WTC11 (cell line): Measurements from ENCODE around the gene DMKN. TPM values are rescaled to one million over a fixed set of nuclear protein-coding genes. Genes with fewer than 3 reads are reported as not detected.

ENCODE experiments used
- ATAC-seq: fragments of 200-7000 bp; cut with Tn5 transposase; 2 replicates; pipeline ENCODE4 v1.10.0; 2021; ENCODE audit warnings: mild to moderate bottlenecking, moderate library complexity
- CTCF ChIA-PET: fragments of 300-600 bp; sonication (Branson Sonifier 250); formaldehyde crosslinking; loops from one replicate; lab custom pipeline; 2021; ENCODE audit warnings: antibody characterized with exemption; lab: Charles Lee
- POLR2A ChIA-PET: fragments of 350-600 bp; sonication (Branson Sonifier 250); formaldehyde crosslinking; loops from one replicate; lab custom pipeline; 2021; ENCODE audit warnings: antibody characterized with exemption; lab: Charles Lee
- DNase-seq: peaks from one replicate; pipeline ENCODE4 v3.0.0; 2021; ENCODE audit warnings: low spot score
- H3K27ac Mint-ChIP-seq: 2 replicates; pipeline ENCODE4 v1.8.0; 2021; ENCODE audit warnings: mixed read lengths
- H3K27me3 Mint-ChIP-seq: 2 replicates; pipeline ENCODE4 v1.8.0; 2021; ENCODE audit warnings: low read depth, mild to moderate bottlenecking, moderate library complexity, mixed read lengths
- H3K36me3 Mint-ChIP-seq: 2 replicates; pipeline ENCODE4 v1.8.0; 2021; ENCODE audit warnings: mixed read lengths
- H3K4me1 Mint-ChIP-seq: 2 replicates; pipeline ENCODE4 v1.8.0; 2022; ENCODE audit warnings: mixed read lengths
- H3K4me3 Mint-ChIP-seq: 2 replicates; pipeline ENCODE4 v1.8.0; 2021; ENCODE audit warnings: mild to moderate bottlenecking, moderate library complexity, mixed read lengths
- H3K9me3 Mint-ChIP-seq: 2 replicates; pipeline ENCODE4 v1.8.0; 2021; ENCODE audit warnings: mixed read lengths
- ARID4B ChIP-seq: sonication (generic); formaldehyde crosslinking; IDR thresholded peaks from 2 replicates; pipeline ENCODE4 v1.8.0; 2023; ENCODE audit warnings: missing genetic modification reagents, mild to moderate bottlenecking, borderline replicate concordance
- ATF6 ChIP-seq: sonication (generic); formaldehyde crosslinking; IDR thresholded peaks from 2 replicates; pipeline ENCODE4 v1.8.1; 2023; ENCODE audit warnings: mild to moderate bottlenecking, missing genetic modification reagents
- ETV6 ChIP-seq: sonication (generic); formaldehyde crosslinking; IDR thresholded peaks from 2 replicates; pipeline ENCODE4 v1.8.1; 2022; ENCODE audit warnings: mild to moderate bottlenecking, missing genetic modification reagents
- HMGA2 ChIP-seq: fragments of 250-450 bp; sonication (Bioruptor Pico); IDR thresholded peaks from 2 replicates; pipeline ENCODE4 v1.4.0; 2021; ENCODE audit warnings: mild to moderate bottlenecking, moderate library complexity
- IRF1 ChIP-seq: sonication (generic); formaldehyde crosslinking; IDR thresholded peaks from 2 replicates; pipeline ENCODE4 v1.8.0; 2023; ENCODE audit warnings: missing genetic modification reagents
- JAZF1 ChIP-seq: fragments of 250-450 bp; sonication (Bioruptor Pico); IDR thresholded peaks from 2 replicates; pipeline ENCODE4 v1.9.0; 2021; ENCODE audit warnings: moderate library complexity, mild to moderate bottlenecking, inconsistent platforms
- NFATC4 ChIP-seq: fragments of 250-450 bp; sonication (Bioruptor Pico); IDR thresholded peaks from 2 replicates; pipeline ENCODE4 v1.9.0; 2021; ENCODE audit warnings: mild to moderate bottlenecking
- NFYB ChIP-seq: sonication (generic); formaldehyde crosslinking; conservative IDR thresholded peaks from 2 replicates; pipeline ENCODE4 v1.8.0; 2022; ENCODE audit warnings: low read depth, missing genetic modification reagents
- SOX15 ChIP-seq: fragments of 250-450 bp; sonication (Bioruptor Pico); IDR thresholded peaks from 2 replicates; pipeline ENCODE4 v1.9.0; 2021; ENCODE audit warnings: mild to moderate bottlenecking
- ZBTB21 ChIP-seq: sonication (generic); formaldehyde crosslinking; IDR thresholded peaks from 2 replicates; pipeline ENCODE4 v1.8.1; 2023; ENCODE audit warnings: mild to moderate bottlenecking, missing genetic modification reagents, borderline replicate concordance
- ZNF423 ChIP-seq: fragments of 250-450 bp; sonication (Bioruptor Pico); IDR thresholded peaks from 2 replicates; pipeline ENCODE4 v2.1.2; 2022; ENCODE audit warnings: mild to moderate bottlenecking, moderate library complexity
- total RNA-seq: library from RNA; stranded (reverse); gene quantifications from 3 replicates; pipeline ENCODE4 v1.2.3, GENCODE V29; 2021
- TF ChIP-seq, protein P1 (sequence below): fragments of 250-450 bp; sonication (Bioruptor Pico); conservative IDR thresholded peaks from 2 replicates; pipeline ENCODE4 v1.9.0; 2021; ENCODE audit warnings: mild to moderate bottlenecking
- TF ChIP-seq, protein P2 (sequence below): sonication (generic); formaldehyde crosslinking; IDR thresholded peaks from 2 replicates; pipeline ENCODE4 v1.8.1; 2023; ENCODE audit warnings: mild to moderate bottlenecking, moderate library complexity, missing genetic modification reagents

Gene DMKN
- total RNA-seq, 1 experiment from 2014 or later: 285 TPM

DNA sequence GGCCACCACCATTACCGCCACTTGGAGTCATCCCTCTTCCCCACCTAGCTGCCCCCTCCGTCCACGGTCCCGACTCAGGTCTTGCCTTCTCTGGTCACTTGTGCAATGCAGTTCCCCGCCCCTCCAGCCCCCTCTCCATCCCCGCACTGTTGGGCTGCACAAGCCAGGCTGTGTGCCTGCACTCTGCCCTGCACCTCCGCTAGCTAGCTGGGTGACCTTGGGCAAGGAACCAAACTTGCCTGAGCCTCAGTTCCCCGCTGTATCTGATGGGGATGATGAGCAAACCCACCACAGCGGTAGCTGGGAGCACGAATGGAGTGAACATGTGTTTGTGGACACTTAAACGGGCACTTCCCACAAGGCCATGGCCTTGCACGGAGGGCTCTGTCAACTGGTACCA lies 26.4 kb upstream of the DMKN start:
- no peaks in the 10 kb centered on the region for H3K9me3 Mint-ChIP-seq
- peaks cover 20% of the 10 kb centered on the region for H3K4me1 Mint-ChIP-seq
- DNase-seq: no peak
- H3K36me3 Mint-ChIP-seq: peaks cover 21% of the 10 kb centered on the region
- POLR2A ChIA-PET: no interaction called here
- no peaks in the 10 kb centered on the region; the same call in 1 of the 2 replicates for H3K27me3 Mint-ChIP-seq
- H3K4me3 Mint-ChIP-seq: no peak overlapping the region
- H3K27ac Mint-ChIP-seq: no peak overlapping the region
- CTCF ChIA-PET: interaction anchor here (0.5 kb wide), 1 partner anchor 134 kb away, joined by 6 read pairs; no protein-coding TSS in a partner anchor
- no peak for ATAC-seq
- TF ChIP-seq SOX15 (CRISPR knock-in tag): no peak
- TF ChIP-seq, protein P1, sequence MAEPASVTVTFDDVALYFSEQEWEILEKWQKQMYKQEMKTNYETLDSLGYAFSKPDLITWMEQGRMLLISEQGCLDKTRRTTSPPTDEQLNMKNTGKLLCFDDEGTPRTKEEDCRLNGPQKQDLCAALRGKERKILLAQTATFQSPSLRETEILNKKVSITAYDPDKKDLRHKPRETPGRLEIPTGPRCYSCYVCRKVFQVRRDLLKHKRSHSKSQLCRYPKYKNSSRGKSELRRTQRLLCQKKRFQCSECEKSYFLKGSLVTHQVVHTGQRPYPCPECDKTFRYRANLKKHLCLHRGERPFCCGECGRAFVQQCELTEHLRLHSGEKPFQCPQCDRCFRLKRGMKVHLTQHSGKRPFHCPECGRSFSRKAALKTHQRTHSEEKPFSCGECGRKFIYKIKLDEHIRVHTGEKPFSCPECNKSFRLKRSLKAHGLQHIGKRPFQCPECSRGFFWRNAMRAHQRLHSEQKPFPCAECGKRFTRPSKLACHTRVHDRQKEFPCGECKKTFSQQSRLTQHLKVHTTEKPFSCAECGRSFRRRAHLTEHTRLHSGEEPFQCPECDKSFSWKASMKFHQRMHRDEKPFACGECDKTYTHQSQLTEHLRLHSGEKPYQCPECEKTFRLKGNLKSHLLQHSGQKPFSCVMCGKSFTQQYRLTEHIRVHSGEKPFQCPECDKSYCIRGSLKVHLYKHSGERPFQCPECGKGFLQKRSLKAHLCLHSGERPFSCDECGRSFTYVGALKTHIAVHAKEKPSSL (CRISPR knock-in tag): no peak
- TF ChIP-seq ZBTB21 (CRISPR knock-in tag): no peak
- no peak for TF ChIP-seq JAZF1 (CRISPR knock-in tag)
- TF ChIP-seq, all 79 proteins: peak for 0

- peaks cover 23% of the 10 kb centered on the region for H3K4me1 Mint-ChIP-seq
- no peak overlapping the region for H3K27ac Mint-ChIP-seq
- CTCF ChIA-PET: interaction anchor here (1.4 kb wide), 1 partner anchor 44 kb away, joined by 3 read pairs; no protein-coding TSS in a partner anchor
- no peak for DNase-seq
- no peak for TF ChIP-seq ATF6 (CRISPR knock-in tag)
- no peak for TF ChIP-seq NFATC4 (CRISPR knock-in tag)
- no peak for TF ChIP-seq ETV6 (CRISPR knock-in tag)
- no peak overlapping the region for H3K4me3 Mint-ChIP-seq
- H3K36me3 Mint-ChIP-seq: peaks cover 21% of the 10 kb centered on the region
- POLR2A ChIA-PET: no interaction called here
- no peak for ATAC-seq
- no peaks in the 10 kb centered on the region for H3K9me3 Mint-ChIP-seq
- no peaks in the 10 kb centered on the region; the same call in 1 of the 2 replicates for H3K27me3 Mint-ChIP-seq
These were observed 25.9 kb upstream of the DMKN start for GRCh38 chr19:35539314-35539713.

- H3K27ac Mint-ChIP-seq: no peak overlapping the region
- TF ChIP-seq, protein P2, sequence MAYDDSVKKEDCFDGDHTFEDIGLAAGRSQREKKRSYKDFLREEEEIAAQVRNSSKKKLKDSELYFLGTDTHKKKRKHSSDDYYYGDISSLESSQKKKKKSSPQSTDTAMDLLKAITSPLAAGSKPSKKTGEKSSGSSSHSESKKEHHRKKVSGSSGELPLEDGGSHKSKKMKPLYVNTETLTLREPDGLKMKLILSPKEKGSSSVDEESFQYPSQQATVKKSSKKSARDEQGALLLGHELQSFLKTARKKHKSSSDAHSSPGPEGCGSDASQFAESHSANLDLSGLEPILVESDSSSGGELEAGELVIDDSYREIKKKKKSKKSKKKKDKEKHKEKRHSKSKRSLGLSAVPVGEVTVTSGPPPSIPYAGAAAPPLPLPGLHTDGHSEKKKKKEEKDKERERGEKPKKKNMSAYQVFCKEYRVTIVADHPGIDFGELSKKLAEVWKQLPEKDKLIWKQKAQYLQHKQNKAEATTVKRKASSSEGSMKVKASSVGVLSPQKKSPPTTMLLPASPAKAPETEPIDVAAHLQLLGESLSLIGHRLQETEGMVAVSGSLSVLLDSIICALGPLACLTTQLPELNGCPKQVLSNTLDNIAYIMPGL (CRISPR knock-in tag): no peak
- no peak for TF ChIP-seq NFYB
- no peak for TF ChIP-seq ZNF423
- TF ChIP-seq ARID4B: no peak
- no peak for TF ChIP-seq HMGA2 (CRISPR knock-in tag)
- TF ChIP-seq IRF1 (CRISPR knock-in tag): no peak
- H3K36me3 Mint-ChIP-seq: peaks cover under 1% of the 10 kb centered on the region; the same call in 1 of the 2 replicates
- H3K4me1 Mint-ChIP-seq: peaks cover 27% of the 10 kb centered on the region
- no peak for DNase-seq
- ChIA-PET POLR2A (interaction anchor here (1.1 kb wide), 1 partner anchor 24 kb away, joined by 4 read pairs; no protein-coding TSS in a partner anchor), CTCF (interaction anchor here (0.6 to 2.1 kb wide), 6 partner anchors 11 to 70 kb away, joined by 3 to 10 read pairs (median 4); no protein-coding TSS in a partner anchor)
- H3K27me3 Mint-ChIP-seq: peaks cover 27% of the 10 kb centered on the region
- H3K4me3 Mint-ChIP-seq: no peak overlapping the region
- ATAC-seq: no peak
- no peaks in the 10 kb centered on the region for H3K9me3 Mint-ChIP-seq
These were observed 21.5 kb upstream of the DMKN start for GRCh38 chr19:35534803-35535480.
